Endothelial cell of umbilical vein (primary cell): ENCODE measurements around the gene PEX3. TPM values are rescaled to one million over a fixed set of nuclear protein-coding genes. Genes with fewer than 3 reads are reported as not detected.
A peak's percentile ranks its signal among the peaks of the same experiment; 100 is the strongest.

ENCODE experiments used
- BruUV-seq: library from RNA; stranded (reverse); fragments of 400-500 nt; replicated peaks from 2 replicates; lab custom pipeline; 2021; lab: Mats Ljungman, UMichigan
- CTCF ChIA-PET: fragments of 300-600, 350-600 bp; sonication (Branson Sonifier 250); formaldehyde crosslinking; loops from one replicate; lab custom pipeline; 2021; ENCODE audit warnings: antibody characterized with exemption, inconsistent platforms; lab: Charles Lee
- POLR2A ChIA-PET: fragments of 300-600, 350-600 bp; sonication (Branson Sonifier 250); formaldehyde crosslinking; loops from one replicate; lab custom pipeline; 2021; ENCODE audit warnings: antibody characterized with exemption, inconsistent platforms; lab: Charles Lee
- DNase-seq: peaks from one replicate; pipeline ENCODE4 v3.0.0-alpha.2; 2011; ENCODE audit warnings: low read depth, low spot score
- FAIRE-seq: peaks from 2 replicates; lab custom pipeline; 2011; peaks lifted over from hg19 to GRCh38; lab: Jason Lieb, UNC
- H2AFZ ChIP-seq: 2 replicates; pipeline ENCODE4 v1.6.0; 2012; ENCODE audit warnings: low read depth, low read length, control low read depth, inconsistent platforms
- H3K27ac ChIP-seq: 2 replicates; pipeline ENCODE4 v1.5.1; 2011; ENCODE audit warnings: low read depth, mild to moderate bottlenecking, control low read depth, low read length, moderate library complexity; ENCODE audit not compliant: insufficient read depth
- H3K27me3 ChIP-seq, 2 experiments: 2 replicates each; pipeline versions ENCODE4 v1.6.0 to v1.6.1; 2011; ENCODE audit warnings: low read length in 2 of 2, mixed read lengths in 1 of 2; ENCODE audit not compliant: control insufficient read depth in 2 of 2, insufficient read depth in 2 of 2
- H3K36me3 ChIP-seq, 2 experiments: 2 replicates in 1 of 2; 3 replicates in 1 of 2; pipeline ENCODE4 v1.5.1; 2011; ENCODE audit warnings: low read length in 2 of 2, mild to moderate bottlenecking in 1 of 2, moderate library complexity in 1 of 2; ENCODE audit not compliant: control insufficient read depth in 2 of 2, insufficient read depth in 2 of 2; ENCODE audit errors: extremely low read depth in 1 of 2
- H3K4me1 ChIP-seq: 3 replicates; pipeline ENCODE4 v1.5.1; 2011; ENCODE audit warnings: mild to moderate bottlenecking, low read length; ENCODE audit not compliant: control insufficient read depth, insufficient read depth; ENCODE audit errors: extremely low read depth
- H3K4me2 ChIP-seq: 2 replicates; pipeline ENCODE4 v1.6.1; 2011; ENCODE audit warnings: low read length, control low read depth, mixed read lengths; ENCODE audit not compliant: insufficient read depth
- H3K4me3 ChIP-seq, 3 experiments: fragments of 200-600 bp in 1 of 3; sonication (generic), shearing (Covaris generic) in 1 of 3; replicated peaks in 1 of 3; 2 replicates each; pipeline ENCODE4 v1.5.1; 2011 to 2016; ENCODE audit warnings: control low read depth in 3 of 3, low read length in 3 of 3, mild to moderate bottlenecking in 2 of 3, inconsistent platforms in 1 of 3, low read depth in 1 of 3, moderate library complexity in 1 of 3; ENCODE audit not compliant: insufficient read depth in 1 of 3
- H3K79me2 ChIP-seq: 2 replicates; pipeline ENCODE4 v1.6.0; 2012; ENCODE audit warnings: low read length, inconsistent platforms; ENCODE audit not compliant: control insufficient read depth, insufficient read depth
- H3K9ac ChIP-seq: replicated peaks from 2 replicates; pipeline ENCODE3; 2011; ENCODE audit warnings: low read length, control low read depth; ENCODE audit not compliant: insufficient read depth; ENCODE audit errors: extremely low read depth
- H3K9me1 ChIP-seq: replicated peaks from 3 replicates; pipeline ENCODE4 v1.6.0; 2011; ENCODE audit warnings: mild to moderate bottlenecking, low read length; ENCODE audit not compliant: control insufficient read depth, insufficient read depth; ENCODE audit errors: extremely low read depth
- H3K9me3 ChIP-seq: replicated peaks from 2 replicates; pipeline ENCODE4 v1.5.1; 2012; ENCODE audit warnings: low read length, inconsistent platforms; ENCODE audit not compliant: control insufficient read depth, insufficient read depth
- H4K20me1 ChIP-seq: replicated peaks from 2 replicates; pipeline ENCODE3; 2011; ENCODE audit warnings: mild to moderate bottlenecking, low read length; ENCODE audit not compliant: control insufficient read depth, insufficient read depth; ENCODE audit errors: extremely low read depth
- EZH2 ChIP-seq: IDR thresholded peaks from 2 replicates; pipeline ENCODE4 v1.6.1; 2012; ENCODE audit warnings: borderline replicate concordance, low read depth, mild to moderate bottlenecking, moderate library complexity, low read length, inconsistent platforms; ENCODE audit not compliant: severe bottlenecking
- FOS ChIP-seq: IDR thresholded peaks from 2 replicates; pipeline ENCODE4 v1.6.1; 2011; ENCODE audit warnings: mild to moderate bottlenecking, low read length, moderate library complexity, borderline replicate concordance; ENCODE audit not compliant: insufficient read depth
- GATA2 ChIP-seq: IDR thresholded peaks from 2 replicates; pipeline ENCODE4 v1.7.0; 2011; ENCODE audit warnings: low read depth, mild to moderate bottlenecking, moderate library complexity, mixed read lengths, low read length; ENCODE audit not compliant: insufficient read length, insufficient read depth
- JUN ChIP-seq: IDR thresholded peaks from 2 replicates; pipeline ENCODE4 v1.6.1; 2011; ENCODE audit warnings: borderline replicate concordance, low read depth; ENCODE audit not compliant: insufficient read length, insufficient read depth
- MAX ChIP-seq: IDR thresholded peaks from 2 replicates; pipeline ENCODE4 v1.6.1; 2011; ENCODE audit not compliant: insufficient read depth, insufficient read length
- MYC ChIP-seq: IDR thresholded peaks from one replicate; pipeline ENCODE4 v1.6.1; 2011; ENCODE audit warnings: mild to moderate bottlenecking, low read depth, low read length
- POLR2A ChIP-seq: IDR thresholded peaks from 2 replicates; pipeline ENCODE4 v1.6.1; 2012; ENCODE audit warnings: low read depth, mild to moderate bottlenecking, control low read depth, low read length
- POLR2AphosphoS5 ChIP-seq: IDR thresholded peaks from 2 replicates; pipeline ENCODE4 v1.6.1; 2012; ENCODE audit warnings: low read depth, mild to moderate bottlenecking, control low read depth, low read length, moderate library complexity; ENCODE audit not compliant: insufficient read depth
- dilution Hi-C: fragments of 300-500 bp; cut with MboI; formaldehyde crosslinking; loops from one replicate; pipeline ENCODE4 v1.15.0; 2019; ENCODE audit warnings: low sequenced_read_pairs; ENCODE audit not compliant: extremely low pct_ligation_motif_present
- intact Hi-C: fragments of 100-400 bp; cut with micrococcal nuclease; formaldehyde crosslinking; loops from one replicate; pipeline ENCODE4 v1.10.0; 2022
- polyA plus RNA-seq, 4 experiments: library from polyadenylated mRNA; depleted of rRNA in 3 of 4; stranded (reverse) in 3 of 4; unstranded in 1 of 4; fragments of >200 nt; gene quantifications; 2 replicates each; pipeline versions ENCODE4 v1.2.1 to v1.2.3, GENCODE V29; 2011 to 2012; ENCODE audit warnings: missing spikeins in 1 of 4
- total RNA-seq: library from RNA; stranded (reverse); gene quantifications from 2 replicates; pipeline ENCODE4 v1.2.3, GENCODE V29; 2021
- TF ChIP-seq, protein P1 (sequence below), 2 donors: IDR thresholded peaks; 1 replicate in 1 of 2; 2 replicates in 1 of 2; pipeline ENCODE4 v1.5.1; 2011; ENCODE audit warnings: low read length in 2 of 2, mild to moderate bottlenecking in 2 of 2, moderate library complexity in 2 of 2, control low read depth in 1 of 2, inconsistent platforms in 1 of 2, low read depth in 1 of 2; ENCODE audit not compliant: insufficient read depth in 1 of 2; ENCODE audit errors: extremely low read depth in 1 of 2

Gene PEX3
- total and polyA plus RNA-seq, 2 donors (not counting 3 experiments of a cell fraction or from before 2014, with no cell fraction given): 8.7 to 21.7 TPM

- no peak for FAIRE-seq
- no peak for DNase-seq
- no peaks in the 10 kb centered on the region for H3K79me2 ChIP-seq
- H4K20me1 ChIP-seq: no peaks in the 10 kb centered on the region
- no peak overlapping the region for H3K4me3 ChIP-seq
- no peak overlapping the region for H3K9ac ChIP-seq
- peak overlapping the region; percentile 13 for H2AFZ ChIP-seq
- H3K27ac ChIP-seq: no peak overlapping the region
- TF ChIP-seq POLR2A (no peak), FOS (no peak), MAX (no peak), JUN (no peak), GATA2 (no peak), MYC (no peak), EZH2 (no peak), POLR2AphosphoS5 (no peak)
- TF ChIP-seq, protein P1, sequence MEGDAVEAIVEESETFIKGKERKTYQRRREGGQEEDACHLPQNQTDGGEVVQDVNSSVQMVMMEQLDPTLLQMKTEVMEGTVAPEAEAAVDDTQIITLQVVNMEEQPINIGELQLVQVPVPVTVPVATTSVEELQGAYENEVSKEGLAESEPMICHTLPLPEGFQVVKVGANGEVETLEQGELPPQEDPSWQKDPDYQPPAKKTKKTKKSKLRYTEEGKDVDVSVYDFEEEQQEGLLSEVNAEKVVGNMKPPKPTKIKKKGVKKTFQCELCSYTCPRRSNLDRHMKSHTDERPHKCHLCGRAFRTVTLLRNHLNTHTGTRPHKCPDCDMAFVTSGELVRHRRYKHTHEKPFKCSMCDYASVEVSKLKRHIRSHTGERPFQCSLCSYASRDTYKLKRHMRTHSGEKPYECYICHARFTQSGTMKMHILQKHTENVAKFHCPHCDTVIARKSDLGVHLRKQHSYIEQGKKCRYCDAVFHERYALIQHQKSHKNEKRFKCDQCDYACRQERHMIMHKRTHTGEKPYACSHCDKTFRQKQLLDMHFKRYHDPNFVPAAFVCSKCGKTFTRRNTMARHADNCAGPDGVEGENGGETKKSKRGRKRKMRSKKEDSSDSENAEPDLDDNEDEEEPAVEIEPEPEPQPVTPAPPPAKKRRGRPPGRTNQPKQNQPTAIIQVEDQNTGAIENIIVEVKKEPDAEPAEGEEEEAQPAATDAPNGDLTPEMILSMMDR (IDR thresholded peaks at IDR 0.05; ENCODE audit: extremely low read depth in 1 of 2, insufficient read depth in 1 of 2, low read depth in 1 of 2, low read length in 2 of 2): no peak
- no peak overlapping the region for H3K4me2 ChIP-seq
- no peaks in the 10 kb centered on the region for H3K9me1 ChIP-seq
- peaks cover 5 to 15% of the 10 kb centered on the region in 2 experiments for H3K27me3 ChIP-seq
- intact Hi-C loops: no loop called here
- dilution Hi-C loops: no loop called here
- BruUV-seq: no TSS peak
- POLR2A ChIA-PET: no interaction called here
- H3K36me3 ChIP-seq: no peaks in the 10 kb centered on the region
- H3K9me3 ChIP-seq: no peaks in the 10 kb centered on the region
- CTCF ChIA-PET: interaction anchor here (1.5 to 1.6 kb wide), 3 partner anchors 9 to 486 kb away, joined by 3 to 5 read pairs (median 4); no protein-coding TSS in a partner anchor
- H3K4me1 ChIP-seq: no peaks in the 10 kb centered on the region
Observed at GRCh38 chr6:143528164-143528811, 77.7 kb downstream of the PEX3 start.
